Coronary artery (tissue), 2 donors: ENCODE results near the gene MTF1.

Experiments
- DNase-seq: peaks from one replicate; pipeline ENCODE4 v3.0.0-alpha.2; 2017; ENCODE audit warnings: low spot score
- H3K27ac ChIP-seq, 2 donors: fragments of 200-600 bp; sonication (generic); one replicate each; pipeline ENCODE4 v1.5.1; 2016 to 2019
- H3K4me3 ChIP-seq: fragments of 200-600 bp; sonication (generic); 2 replicates; pipeline ENCODE4 v1.5.1; 2016; ENCODE audit warnings: mild to moderate bottlenecking, moderate library complexity
- TF ChIP-seq, protein P1 (sequence below): fragments of 200-600 bp; sonication (generic); IDR thresholded peaks from one replicate; pipeline ENCODE4 v1.5.1; 2019; ENCODE audit warnings: antibody characterized with exemption

The MTF1 gene

DNA sequence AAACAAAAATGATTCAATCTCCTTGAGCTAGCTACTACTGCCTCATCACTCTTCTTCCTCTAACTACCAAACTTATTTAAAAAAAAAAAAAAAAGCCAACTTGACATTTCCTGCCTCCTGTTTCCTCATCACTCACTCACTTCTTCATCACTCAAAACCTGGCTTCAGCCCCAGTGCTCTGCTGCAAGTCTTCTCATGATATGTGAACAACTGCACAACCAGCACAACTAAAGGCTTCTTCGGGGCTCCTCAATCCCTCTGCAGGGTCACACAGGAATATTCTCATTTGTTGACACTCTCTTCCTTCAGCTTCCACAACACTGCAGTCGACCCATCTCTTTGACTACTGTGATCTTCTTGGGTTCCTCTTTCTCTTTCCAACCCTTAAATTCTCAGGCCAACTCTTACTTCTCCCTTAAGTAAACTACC lies 7.6 kb downstream of the MTF1 start:
- H3K4me3 ChIP-seq = no peak overlapping the region
- H3K27ac ChIP-seq = no peak overlapping the region
- TF ChIP-seq, protein P1, sequence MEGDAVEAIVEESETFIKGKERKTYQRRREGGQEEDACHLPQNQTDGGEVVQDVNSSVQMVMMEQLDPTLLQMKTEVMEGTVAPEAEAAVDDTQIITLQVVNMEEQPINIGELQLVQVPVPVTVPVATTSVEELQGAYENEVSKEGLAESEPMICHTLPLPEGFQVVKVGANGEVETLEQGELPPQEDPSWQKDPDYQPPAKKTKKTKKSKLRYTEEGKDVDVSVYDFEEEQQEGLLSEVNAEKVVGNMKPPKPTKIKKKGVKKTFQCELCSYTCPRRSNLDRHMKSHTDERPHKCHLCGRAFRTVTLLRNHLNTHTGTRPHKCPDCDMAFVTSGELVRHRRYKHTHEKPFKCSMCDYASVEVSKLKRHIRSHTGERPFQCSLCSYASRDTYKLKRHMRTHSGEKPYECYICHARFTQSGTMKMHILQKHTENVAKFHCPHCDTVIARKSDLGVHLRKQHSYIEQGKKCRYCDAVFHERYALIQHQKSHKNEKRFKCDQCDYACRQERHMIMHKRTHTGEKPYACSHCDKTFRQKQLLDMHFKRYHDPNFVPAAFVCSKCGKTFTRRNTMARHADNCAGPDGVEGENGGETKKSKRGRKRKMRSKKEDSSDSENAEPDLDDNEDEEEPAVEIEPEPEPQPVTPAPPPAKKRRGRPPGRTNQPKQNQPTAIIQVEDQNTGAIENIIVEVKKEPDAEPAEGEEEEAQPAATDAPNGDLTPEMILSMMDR = no peak
- no peak for DNase-seq

DNA sequence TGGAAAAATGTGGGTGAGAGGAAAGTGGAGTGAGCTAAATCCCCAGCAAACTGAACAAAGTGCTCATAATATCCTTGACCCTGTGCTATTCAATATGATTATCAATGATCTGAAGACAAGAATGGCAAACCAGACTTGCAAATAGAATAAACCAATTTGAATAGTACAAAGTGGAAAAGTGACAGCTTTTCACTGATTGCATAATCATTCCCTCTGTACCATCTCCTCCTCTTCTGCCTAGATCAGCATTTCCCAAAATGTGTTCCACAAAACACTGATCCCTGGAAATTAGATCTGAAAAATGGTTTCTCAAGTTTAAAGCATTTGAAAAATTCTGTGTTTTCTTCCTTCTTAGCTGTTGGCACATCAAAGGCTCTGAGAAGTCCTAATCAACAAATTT lies 8.1 kb downstream of the MTF1 start:
- Histone ChIP-seq H3K4me3 (no peak overlapping the region), H3K27ac (peak overlapping the region in 1 of 2 donors; percentile 52)
- DNase-seq = no peak
- TF ChIP-seq, protein P1 = no peak

DNA sequence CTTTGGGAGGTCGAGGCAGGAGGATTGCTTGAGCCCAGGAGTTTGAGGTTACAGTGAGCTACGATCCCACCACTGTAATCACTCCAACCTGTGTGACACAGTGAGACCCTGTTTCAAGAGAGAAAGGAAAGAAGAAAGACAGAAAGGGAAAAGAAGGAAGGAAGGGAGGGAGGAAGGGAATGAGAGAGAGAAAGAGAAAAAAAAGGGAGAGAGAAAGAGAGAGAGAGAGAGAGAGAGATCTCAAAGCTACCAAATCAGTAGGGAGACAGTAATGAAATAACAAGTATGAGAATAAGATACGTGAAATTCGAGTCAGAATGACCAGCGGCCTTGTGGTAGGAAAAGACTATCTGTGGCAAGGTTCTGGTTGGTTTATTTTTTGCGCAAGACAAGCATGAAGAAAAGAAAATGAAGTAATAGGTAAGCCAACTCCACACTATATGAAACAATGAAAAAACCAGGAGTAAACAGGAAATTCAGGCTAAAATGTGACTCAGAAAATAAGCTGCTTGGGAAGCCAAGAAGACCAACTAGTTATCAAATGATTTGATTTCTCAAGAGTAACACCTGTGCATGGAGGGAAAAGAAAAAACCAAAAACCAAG lies 8.9 kb downstream of the MTF1 start:
- no peak overlapping the region for H3K27ac ChIP-seq
- DNase-seq = no peak
- TF ChIP-seq, protein P1 = no peak
- H3K4me3 ChIP-seq = no peak overlapping the region

DNA sequence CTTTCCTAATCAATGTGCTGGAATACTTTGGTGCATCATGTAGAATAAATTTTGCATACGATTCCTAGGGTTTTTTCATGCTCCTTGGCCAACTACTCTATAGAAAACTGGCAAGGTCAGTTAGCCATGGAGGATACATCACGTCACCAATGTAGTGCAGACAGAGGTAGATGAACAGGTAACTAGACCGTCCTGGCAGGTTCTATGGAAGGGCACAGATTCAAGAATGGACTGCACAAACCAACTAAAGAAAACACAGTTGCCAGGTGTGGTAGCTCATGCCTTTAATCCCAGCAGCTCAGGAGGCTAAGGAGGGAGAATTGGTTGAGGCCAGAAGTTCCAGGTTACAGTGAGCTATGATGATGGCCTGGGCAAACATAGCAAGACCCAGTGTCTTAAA lies 9.9 kb downstream of the MTF1 start:
- TF ChIP-seq, protein P1 = no peak
- Histone ChIP-seq H3K4me3 (no peak overlapping the region), H3K27ac (no peak overlapping the region)
- DNase-seq = no peak

DNA sequence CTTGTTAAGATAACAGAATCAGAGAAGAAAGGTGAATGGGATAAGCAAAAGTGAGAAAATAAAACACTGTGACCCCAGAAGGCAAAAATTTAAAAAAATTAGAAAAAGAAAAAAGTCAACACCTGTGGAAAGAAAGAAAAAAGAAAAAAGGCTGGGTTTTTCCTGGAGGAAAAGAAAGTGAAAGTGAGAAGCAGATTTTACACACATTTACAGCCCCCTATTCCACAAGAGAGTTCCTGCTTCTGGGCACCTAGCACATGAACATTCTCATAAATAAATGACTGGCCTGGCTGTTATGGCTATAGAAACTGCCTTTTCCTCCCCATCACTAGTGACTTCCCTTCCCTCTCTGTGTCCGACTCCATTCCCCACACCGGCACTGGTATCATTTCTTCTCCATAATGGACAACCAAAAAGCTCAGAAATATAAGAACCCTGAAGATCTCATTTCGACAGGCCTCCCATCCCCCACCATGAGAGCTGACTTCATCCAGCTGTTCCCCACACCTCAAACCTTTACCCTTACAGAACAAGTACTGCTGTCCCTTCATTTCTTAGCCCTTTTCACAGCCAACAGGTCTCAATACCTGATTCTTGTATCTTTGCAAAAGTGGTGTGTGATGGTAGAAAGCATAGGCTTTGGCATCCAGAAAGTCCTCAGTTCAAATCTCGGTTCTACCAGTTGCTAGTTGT lies 12.6 kb downstream of the MTF1 start:
- DNase-seq = no peak
- H3K27ac ChIP-seq = no peak overlapping the region
- no peak overlapping the region for H3K4me3 ChIP-seq
- TF ChIP-seq, protein P1 = no peak

DNA sequence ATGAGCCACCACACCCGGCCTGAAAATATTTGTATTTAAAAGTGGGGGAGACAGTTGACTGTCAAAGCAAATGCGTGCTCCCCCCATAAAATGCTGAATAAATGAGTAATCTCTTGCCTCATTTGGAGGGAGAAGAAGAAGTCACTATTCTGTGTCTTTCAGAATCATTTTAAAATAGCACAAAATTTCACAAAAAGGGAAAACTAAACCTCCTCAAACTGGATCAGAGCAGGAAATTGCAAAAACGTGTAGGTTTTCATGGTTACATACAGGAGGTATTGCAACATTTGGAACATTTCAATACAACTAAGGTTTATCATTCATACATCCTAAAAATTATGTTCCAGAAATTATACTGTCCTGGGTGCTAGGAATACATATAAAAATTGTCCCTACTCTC lies 13.6 kb downstream of the MTF1 start:
- TF ChIP-seq, protein P1 = no peak
- Histone ChIP-seq H3K4me3 (no peak overlapping the region), H3K27ac (no peak overlapping the region)
- DNase-seq = no peak

DNA sequence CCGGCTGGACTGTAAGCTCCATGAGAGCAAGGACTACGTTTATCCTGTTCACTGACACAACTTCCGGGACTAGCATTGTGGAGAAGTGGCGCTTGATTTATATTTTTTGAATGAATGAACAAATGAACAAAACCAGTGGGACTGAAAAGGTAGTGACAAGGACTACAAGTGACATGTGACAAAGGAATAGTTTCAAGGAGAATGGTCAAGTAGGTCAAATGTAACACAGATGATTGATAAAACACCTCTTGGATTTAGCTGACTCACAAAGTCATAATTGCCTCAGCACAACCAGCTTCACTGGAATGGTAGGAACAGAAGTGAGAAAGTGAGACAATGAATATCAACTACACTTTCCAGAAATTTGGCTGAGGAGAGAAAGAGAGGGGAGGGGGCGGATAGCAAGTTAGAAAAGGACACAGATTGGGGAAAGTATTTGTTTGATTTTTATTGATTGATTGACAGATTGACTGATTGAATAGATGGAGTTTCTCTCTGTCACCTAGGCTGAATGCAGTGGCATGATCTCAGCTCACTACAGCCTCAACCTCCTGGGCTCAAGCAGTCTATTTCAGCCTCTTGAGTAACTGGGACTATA lies 14.2 kb downstream of the MTF1 start:
- Histone ChIP-seq H3K27ac (no peak overlapping the region), H3K4me3 (no peak overlapping the region)
- TF ChIP-seq, protein P1 = no peak
- no peak for DNase-seq
